GM19193 (cell line): ENCODE data around the gene IGF1.

Experiments used
- POLR2A ChIP-seq: IDR thresholded peaks from 4 replicates; pipeline ENCODE4 v1.6.1; 2011; ENCODE audit not compliant: insufficient read depth, insufficient read length; ENCODE audit errors: extremely low read depth

The IGF1 gene

DNA sequence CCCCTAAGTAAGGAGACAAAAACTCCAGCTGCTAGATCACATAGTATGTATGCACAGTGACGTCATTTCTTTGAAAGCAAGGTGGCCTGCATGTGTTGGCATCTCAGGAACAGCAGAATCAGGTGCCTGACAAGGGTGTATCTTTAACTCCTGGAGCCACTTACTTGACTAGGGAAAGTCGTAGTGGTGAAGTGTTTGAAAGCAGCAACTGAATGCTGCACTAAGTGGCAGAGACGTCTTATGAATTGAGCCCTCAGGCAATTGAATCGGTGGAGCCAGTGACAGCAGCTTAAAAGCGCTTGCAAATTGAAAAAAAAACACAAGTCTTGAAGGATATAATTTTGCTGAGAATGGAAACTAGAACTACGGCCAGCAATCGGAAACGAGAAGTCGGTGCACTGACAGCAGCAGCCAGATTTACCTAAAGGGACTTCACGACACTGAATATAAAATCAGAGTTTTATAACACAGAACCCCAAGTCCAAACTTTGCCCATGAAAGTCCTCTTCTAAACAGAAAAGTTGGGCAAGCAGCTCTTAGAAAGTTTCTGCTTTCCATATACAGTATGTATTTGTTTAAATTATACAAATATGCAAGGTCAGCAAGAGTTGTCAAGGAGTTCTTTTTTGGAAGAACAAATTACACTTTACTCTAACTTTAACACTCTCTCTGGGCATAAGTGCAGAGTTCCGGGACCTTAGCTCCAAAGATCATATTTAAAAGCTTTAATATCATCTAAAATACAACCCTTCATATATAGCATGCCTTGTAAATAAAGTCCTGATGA is 1.1 kb downstream of the IGF1 start:
- no peak for TF ChIP-seq POLR2A

DNA sequence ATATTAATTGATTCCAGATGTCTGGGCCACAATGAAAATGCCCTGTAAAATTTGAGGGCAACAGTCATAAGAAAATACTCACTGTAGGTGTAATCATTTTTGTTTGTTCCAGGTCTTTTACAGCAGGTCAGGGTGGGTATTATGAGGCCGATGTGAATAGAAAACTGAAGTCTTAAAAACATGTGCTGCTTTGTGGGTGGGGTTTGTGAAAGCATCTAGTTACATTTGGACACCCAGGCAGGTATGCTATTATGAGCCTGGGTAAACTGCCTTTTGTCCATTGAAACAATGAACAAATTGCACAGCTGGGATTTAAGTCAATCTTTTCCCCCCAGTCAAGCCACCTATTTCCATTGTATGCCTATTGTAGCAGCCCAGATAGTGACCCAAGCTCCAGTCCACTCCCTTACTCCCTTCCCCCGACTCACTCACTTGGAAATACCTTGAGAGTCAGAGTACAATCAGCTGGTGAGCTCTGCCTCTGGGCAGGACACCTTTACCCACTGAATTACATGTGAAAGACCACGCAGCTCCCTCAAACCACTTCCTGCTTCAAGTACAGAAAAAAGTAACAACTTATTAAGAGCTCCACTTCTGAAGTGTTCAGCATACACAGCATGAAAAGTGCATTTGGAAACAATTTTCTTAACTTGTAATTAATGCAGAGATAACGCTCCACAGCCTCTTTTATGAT is 1.8 kb downstream of the IGF1 start:
- no peak for TF ChIP-seq POLR2A

- no peak for TF ChIP-seq POLR2A
Observed at GRCh38 chr12:102475355-102475754, 5.0 kb downstream of the IGF1 start.

DNA sequence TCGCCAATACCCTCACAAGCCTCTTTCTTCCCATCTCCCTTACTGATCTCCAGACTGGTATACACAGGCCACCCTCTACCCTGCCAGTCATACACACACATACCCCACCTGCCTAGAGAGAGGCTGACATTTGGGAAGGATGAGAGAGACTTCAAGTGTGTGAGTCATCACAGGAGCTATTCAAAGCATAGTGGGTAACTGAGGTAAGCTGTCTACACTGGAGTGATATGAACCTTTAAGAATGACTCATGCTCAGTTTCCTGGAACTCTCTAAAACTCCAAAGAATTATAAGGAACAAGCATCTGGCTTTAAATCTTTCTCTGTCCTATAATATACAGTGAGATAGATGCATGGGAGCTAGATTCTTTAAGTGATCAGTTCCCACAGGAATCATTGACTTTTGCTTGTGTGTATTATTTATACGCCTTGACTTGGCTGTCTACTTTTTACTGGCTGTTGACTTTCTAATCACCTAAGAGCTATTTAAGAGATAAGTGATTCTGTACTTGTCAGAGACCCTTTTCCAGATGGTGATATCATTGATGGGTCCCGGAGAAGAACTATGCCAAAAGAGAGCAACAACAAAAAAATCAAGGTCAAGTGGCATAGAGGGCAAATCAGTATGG is 5.8 kb downstream of the IGF1 start:
- TF ChIP-seq POLR2A = no peak

DNA sequence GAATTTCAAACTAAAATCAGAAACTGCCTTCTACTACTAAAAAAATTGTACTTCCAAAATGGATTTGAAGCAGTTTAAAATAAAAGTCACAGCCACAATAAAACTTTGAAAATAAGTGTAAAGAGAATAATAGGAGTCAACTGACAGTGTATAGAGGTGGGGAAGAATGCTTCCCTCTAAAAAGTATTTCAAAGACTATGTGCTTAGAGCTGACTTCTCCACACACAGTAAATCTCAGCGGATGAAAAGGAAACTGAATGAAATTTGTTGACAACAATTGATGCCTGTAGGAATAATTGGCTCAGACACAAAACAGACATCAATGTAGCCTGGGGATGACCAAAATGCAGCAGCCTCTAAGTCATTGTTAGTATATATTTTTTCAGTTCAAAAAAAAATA is 7.9 kb downstream of the IGF1 start:
- TF ChIP-seq POLR2A = no peak

DNA sequence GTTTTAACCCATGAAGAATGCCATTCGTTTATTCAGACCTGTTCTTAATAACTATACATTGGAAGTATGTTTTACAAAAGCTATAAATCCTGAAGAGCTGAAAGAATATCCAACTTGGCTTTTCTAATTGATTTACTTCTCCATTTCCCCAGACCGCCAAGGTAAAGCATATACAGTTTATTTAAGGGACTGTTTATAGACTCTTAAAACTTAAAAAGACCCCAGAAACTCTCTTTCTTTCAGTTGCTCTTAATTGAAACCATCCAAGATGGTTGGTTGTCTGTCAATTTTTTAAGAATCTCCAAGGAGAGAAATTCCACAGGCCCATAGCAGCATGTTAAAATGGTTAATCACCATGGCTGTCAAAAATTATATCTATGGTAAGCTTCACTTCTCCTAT is 8.8 kb downstream of the IGF1 start:
- TF ChIP-seq POLR2A = no peak

DNA sequence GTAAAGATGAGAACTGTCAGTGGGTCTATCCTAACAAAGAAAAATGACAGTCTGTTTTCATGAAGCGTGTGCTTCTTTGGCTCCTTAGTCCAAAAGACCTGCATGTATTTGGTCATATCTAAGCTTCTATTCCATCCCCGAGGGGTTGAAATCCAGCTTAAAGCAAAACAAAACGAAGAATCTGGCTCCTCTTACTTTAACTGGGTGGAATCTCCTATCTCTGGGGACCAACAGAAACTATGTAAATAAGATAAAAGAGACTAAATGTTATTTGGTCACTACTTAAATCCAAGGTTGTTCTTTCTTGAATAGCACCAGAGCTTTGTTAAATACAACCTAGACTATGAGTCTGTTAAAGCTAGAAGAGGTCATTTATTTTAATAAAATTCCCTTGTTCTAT is 9.4 kb downstream of the IGF1 start:
- no peak for TF ChIP-seq POLR2A

DNA sequence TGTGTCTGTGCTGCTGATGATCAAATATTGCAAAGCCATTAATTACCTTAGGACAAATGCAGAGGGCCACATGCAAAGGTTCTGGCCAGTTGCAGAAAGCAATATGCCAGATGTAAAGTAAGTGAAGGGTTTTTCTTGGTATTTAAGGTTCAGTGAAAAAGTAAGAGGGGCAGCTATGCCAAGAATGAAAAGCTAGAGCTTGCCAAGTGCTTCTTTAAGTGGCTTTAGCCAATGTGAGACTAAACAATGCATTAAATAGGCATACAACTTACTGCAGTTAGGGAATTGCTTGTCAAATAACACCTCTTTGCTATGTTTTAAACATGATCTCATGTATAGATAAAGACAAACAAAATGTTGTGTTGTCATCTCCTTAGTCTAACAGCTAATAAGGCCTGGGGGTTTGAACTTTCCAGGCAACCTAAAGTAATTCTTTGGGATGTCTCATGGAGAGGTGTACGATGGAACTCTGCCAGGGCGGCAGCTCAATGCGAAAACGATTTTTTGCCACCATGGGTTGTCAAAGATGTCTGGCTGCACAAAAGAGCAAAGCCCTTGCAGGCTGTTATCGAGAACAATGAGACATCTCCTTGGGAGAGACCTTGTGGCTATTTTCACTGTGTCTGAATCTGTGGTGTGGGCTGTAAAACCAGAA is 12.0 kb downstream of the IGF1 start:
- no peak for TF ChIP-seq POLR2A

GRCh38 chr12:102465762-102466560 is 14.4 kb downstream of the IGF1 start:
- TF ChIP-seq POLR2A = no peak

- no peak for TF ChIP-seq POLR2A
Observed at GRCh38 chr12:102463659-102464249, 16.6 kb downstream of the IGF1 start.

DNA sequence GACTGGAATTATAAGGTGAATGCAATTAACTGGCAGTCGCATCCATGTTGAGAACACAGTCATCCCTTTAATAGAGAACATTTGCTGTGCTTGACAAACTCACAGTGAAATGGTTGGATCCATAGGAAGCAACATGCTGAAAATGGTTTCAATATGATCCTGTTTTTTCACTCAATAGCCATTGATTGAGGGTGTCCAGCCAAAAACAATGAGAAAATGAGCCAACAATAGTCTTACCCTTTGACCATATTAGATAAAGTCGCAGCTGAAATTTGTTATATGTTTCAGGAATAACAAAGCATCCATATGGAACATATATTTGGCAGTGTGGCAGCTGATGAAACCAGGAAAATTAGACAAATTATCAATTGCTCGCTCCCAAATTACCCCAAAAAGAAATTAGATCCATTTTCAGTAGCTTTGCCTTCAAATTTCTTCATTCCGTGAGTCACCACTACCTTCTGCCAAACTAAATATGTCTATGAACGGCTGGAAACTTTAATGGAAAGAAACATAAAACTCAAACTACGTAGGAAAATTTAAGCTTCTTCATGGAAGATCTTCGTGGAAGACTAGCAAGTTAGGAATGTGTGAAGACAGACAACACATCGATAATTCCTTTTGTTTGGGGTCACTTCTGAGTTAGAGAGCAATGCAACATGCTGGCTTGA is 17.4 kb downstream of the IGF1 start:
- no peak for TF ChIP-seq POLR2A

GRCh38 chr12:102462386-102462785 is 18.0 kb downstream of the IGF1 start:
- no peak for TF ChIP-seq POLR2A

DNA sequence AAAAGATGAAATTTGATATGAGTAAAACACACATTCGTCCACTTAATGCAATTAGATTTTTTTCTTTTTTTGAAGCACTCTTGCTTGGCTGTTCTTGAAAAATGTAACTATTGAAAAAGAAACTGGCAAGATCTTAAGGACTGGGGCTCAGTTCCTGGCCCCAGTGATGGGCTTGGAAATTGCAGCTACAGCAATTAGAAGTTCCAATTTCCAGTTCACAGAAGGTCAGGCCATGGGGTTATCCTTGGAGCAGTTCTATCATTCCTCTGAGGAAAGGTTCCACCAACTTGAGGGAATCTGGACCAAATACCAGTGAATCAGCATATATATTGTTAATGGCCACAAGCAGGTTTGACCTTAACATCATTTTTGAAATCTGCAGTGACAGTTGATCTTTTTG is 18.9 kb downstream of the IGF1 start:
- no peak for TF ChIP-seq POLR2A

DNA sequence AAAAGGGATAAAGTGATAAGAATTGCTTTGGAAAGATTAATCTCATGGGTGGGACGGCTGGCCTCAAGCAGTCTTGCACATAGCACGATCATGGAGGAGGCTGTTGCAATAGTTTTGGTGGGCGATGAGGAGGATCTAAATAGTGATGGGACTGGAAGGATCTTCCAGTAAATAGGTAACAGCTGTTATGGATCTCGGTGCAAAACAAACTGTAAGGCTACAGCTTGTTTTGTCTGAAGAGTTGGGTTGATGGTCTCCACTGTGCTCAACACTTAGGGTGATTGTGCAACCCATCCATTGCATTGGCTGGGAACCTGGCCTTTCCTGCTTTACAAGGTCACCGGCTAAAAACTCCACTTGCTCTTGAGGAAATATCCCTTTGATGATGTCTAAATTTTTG is 21.0 kb downstream of the IGF1 start:
- TF ChIP-seq POLR2A = no peak
